ENCODE measurements around the gene TOMM5.

The TOMM5 gene

DNA sequence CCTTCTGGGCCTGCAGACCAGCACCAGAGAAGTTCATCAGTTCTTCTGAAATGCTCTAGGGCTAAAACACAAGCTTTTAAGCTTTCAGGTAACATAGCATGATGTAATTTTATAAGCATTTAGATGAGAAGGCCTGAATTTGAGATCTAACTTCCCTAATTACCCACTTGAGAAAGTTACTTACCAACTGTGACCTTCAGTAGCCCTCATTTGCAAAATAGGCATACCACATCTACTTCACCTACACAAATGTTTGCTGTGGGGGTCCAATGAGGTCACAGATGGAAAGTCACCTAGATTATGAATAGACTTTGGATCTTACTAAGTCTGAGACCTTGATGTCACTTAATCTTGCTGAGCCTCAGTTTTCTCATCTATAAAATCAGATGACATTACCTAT is 52.8 kb downstream of the TOMM5 start:
- Histone ChIP-seq H3F3A (ENCODE audit: low read depth) (no peaks in the 10 kb centered on the region), H3K9ac (ENCODE audit: low read depth, low read length, poor library complexity, severe bottlenecking) (no peak overlapping the region), H3K27me3 (ENCODE audit: insufficient read depth, low read length, poor library complexity, severe bottlenecking) (no peaks in the 10 kb centered on the region), H3K4me2 (ENCODE audit: low read depth, low read length, poor library complexity, severe bottlenecking) (no peak overlapping the region), H3K9me3 (ENCODE audit: insufficient read depth, low read depth, low read length) (no peaks in the 10 kb centered on the region), H3K4me1 (ENCODE audit: insufficient read depth, low read length, poor library complexity, severe bottlenecking) (no peaks in the 10 kb centered on the region), H3K9me2 (replicated peaks; ENCODE audit: low read depth, low read length) (no peaks in the 10 kb centered on the region), H4K20me1 (ENCODE audit: insufficient read depth, low read length, poor library complexity, severe bottlenecking) (no peaks in the 10 kb centered on the region), H3K36me3 (ENCODE audit: insufficient read depth, low read length) (peaks cover 54% of the 10 kb centered on the region; the same call in 1 of the 2 replicates), H2AFZ (ENCODE audit: low read length) (no peak overlapping the region), H3K4me3 (ENCODE audit: low read length, poor library complexity, severe bottlenecking) (no peak overlapping the region), H3K79me2 (ENCODE audit: insufficient read depth, low read length) (no peaks in the 10 kb centered on the region)
- TF ChIP-seq, protein P1, sequence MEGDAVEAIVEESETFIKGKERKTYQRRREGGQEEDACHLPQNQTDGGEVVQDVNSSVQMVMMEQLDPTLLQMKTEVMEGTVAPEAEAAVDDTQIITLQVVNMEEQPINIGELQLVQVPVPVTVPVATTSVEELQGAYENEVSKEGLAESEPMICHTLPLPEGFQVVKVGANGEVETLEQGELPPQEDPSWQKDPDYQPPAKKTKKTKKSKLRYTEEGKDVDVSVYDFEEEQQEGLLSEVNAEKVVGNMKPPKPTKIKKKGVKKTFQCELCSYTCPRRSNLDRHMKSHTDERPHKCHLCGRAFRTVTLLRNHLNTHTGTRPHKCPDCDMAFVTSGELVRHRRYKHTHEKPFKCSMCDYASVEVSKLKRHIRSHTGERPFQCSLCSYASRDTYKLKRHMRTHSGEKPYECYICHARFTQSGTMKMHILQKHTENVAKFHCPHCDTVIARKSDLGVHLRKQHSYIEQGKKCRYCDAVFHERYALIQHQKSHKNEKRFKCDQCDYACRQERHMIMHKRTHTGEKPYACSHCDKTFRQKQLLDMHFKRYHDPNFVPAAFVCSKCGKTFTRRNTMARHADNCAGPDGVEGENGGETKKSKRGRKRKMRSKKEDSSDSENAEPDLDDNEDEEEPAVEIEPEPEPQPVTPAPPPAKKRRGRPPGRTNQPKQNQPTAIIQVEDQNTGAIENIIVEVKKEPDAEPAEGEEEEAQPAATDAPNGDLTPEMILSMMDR (conservative IDR thresholded peaks at IDR 0.05; ENCODE audit: low read length) = no peak
- no peak for TF ChIP-seq EZH2phosphoT487 (IDR thresholded peaks at IDR 0.05; ENCODE audit: borderline replicate concordance)
